Neural progenitor cell (in vitro differentiated cells): ENCODE data around the gene NCOR2. TPM values are rescaled to one million over a fixed set of nuclear protein-coding genes. Genes with fewer than 3 reads are reported as not detected.

Experiments
- DNase-seq: peaks from one replicate; pipeline ENCODE4 v3.0.0-alpha.2; 2016; ENCODE audit warnings: low spot score
- H2AFZ ChIP-seq: fragments of 200-600 bp; sonication (generic); replicated peaks from 2 replicates; pipeline ENCODE4 v1.6.1; 2016; ENCODE audit warnings: antibody characterized with exemption
- H3F3A ChIP-seq: fragments of 200-600 bp; sonication (generic); 2 replicates; pipeline ENCODE4 v1.6.1; 2016; ENCODE audit warnings: antibody characterized with exemption, low read depth
- H3K27ac ChIP-seq: fragments of 200-600 bp; sonication (generic); 2 replicates; pipeline ENCODE4 v1.5.1; 2016; ENCODE audit warnings: mild to moderate bottlenecking
- H3K27me3 ChIP-seq: fragments of 200-600 bp; sonication (generic); 2 replicates; pipeline ENCODE4 v1.6.1; 2016; ENCODE audit warnings: mild to moderate bottlenecking, moderate library complexity
- H3K36me3 ChIP-seq: fragments of 200-600 bp; sonication (generic); 2 replicates; pipeline ENCODE4 v1.5.1; 2016
- H3K4me1 ChIP-seq: fragments of 200-600 bp; sonication (generic); 2 replicates; pipeline ENCODE4 v1.6.1; 2016; ENCODE audit warnings: mixed run types
- H3K4me2 ChIP-seq: fragments of 200-600 bp; sonication (generic); 2 replicates; pipeline ENCODE4 v1.6.1; 2016
- H3K4me3 ChIP-seq: fragments of 200-600 bp; sonication (generic); 2 replicates; pipeline ENCODE4 v1.5.1; 2016
- H3K79me2 ChIP-seq: fragments of 200-600 bp; sonication (generic); 2 replicates; pipeline ENCODE4 v1.6.1; 2016; ENCODE audit warnings: low read depth
- H3K9ac ChIP-seq: fragments of 200-600 bp; sonication (generic); 2 replicates; pipeline ENCODE4 v1.6.1; 2016
- H3K9me3 ChIP-seq: fragments of 200-600 bp; sonication (generic); 2 replicates; pipeline ENCODE4 v1.5.1; 2016; ENCODE audit warnings: low read depth
- H4K20me1 ChIP-seq: fragments of 200-600 bp; sonication (generic); 2 replicates; pipeline ENCODE4 v1.6.1; 2016; ENCODE audit warnings: low read depth
- H3K27ac Mint-ChIP-seq: 3 replicates; pipeline ENCODE4 v1.8.0; 2021; ENCODE audit warnings: mixed read lengths
- H3K27me3 Mint-ChIP-seq: 2 replicates; pipeline ENCODE4 v1.8.0; 2022; ENCODE audit warnings: low read depth, mild to moderate bottlenecking, inconsistent platforms, moderate library complexity, mixed read lengths; ENCODE audit not compliant: insufficient read depth
- H3K36me3 Mint-ChIP-seq: 3 replicates; pipeline ENCODE4 v1.8.0; 2021; ENCODE audit warnings: mixed read lengths
- H3K4me1 Mint-ChIP-seq: 3 replicates; pipeline ENCODE4 v1.8.0; 2021; ENCODE audit warnings: mixed read lengths
- H3K4me3 Mint-ChIP-seq: 3 replicates; pipeline ENCODE4 v1.8.0; 2021; ENCODE audit warnings: mild to moderate bottlenecking, moderate library complexity, mixed read lengths
- H3K9me3 Mint-ChIP-seq: 3 replicates; pipeline ENCODE4 v1.8.0; 2020; ENCODE audit warnings: mixed read lengths
- CTCF ChIP-seq: fragments of 200-600 bp; sonication (generic); IDR thresholded peaks from 2 replicates; pipeline ENCODE4 v1.5.1; 2017; ENCODE audit warnings: antibody characterized with exemption, mild to moderate bottlenecking
- EZH2 ChIP-seq: fragments of 200-600 bp; sonication (generic); IDR thresholded peaks from 2 replicates; pipeline ENCODE4 v1.6.1; 2017; ENCODE audit warnings: antibody characterized with exemption, mild to moderate bottlenecking, moderate library complexity
- EZH2phosphoT487 ChIP-seq: fragments of 200-600 bp; sonication (generic); IDR thresholded peaks from 2 replicates; pipeline ENCODE4 v1.6.1; 2017; ENCODE audit warnings: antibody characterized with exemption
- total RNA-seq: library from RNA; depleted of rRNA; stranded (reverse); fragments of >200 nt; gene quantifications from 2 replicates; pipeline ENCODE4 v1.2.3, GENCODE V29; 2015; ENCODE audit warnings: low replicate concordance

The NCOR2 gene
- total RNA-seq, 1 donor from 2014 or later: 14.3 TPM

- TF ChIP-seq EZH2 (no peak), CTCF (no peak), EZH2phosphoT487 (no peak)
- Histone ChIP-seq H3K36me3 (no peaks in the 10 kb centered on the region), H3K9ac (no peak overlapping the region), H3K4me2 (peak overlapping the region; percentile 98), H3K4me3 (peak overlapping the region; percentile 79), H3F3A (peaks cover 59% of the 10 kb centered on the region), H3K4me1 (peaks cover 38% of the 10 kb centered on the region), H3K27ac (no peak overlapping the region), H4K20me1 (peaks cover 61% of the 10 kb centered on the region), H3K9me3 (no peaks in the 10 kb centered on the region), H2AFZ (no peak overlapping the region), H3K79me2 (peaks cover 65% of the 10 kb centered on the region), H3K27me3 (no peaks in the 10 kb centered on the region)
- H3K36me3 Mint-ChIP-seq: no peaks in the 10 kb centered on the region
- no peak overlapping the region for H3K27ac Mint-ChIP-seq
- no peak for DNase-seq
- peaks cover 53% of the 10 kb centered on the region for H3K4me1 Mint-ChIP-seq
- H3K27me3 Mint-ChIP-seq: no peaks in the 10 kb centered on the region
- H3K9me3 Mint-ChIP-seq: no peaks in the 10 kb centered on the region
- peak overlapping the region; percentile 93 for H3K4me3 Mint-ChIP-seq
Observed at GRCh38 chr12:124565656-124566160, 1.7 kb downstream of the NCOR2 start.

DNA sequence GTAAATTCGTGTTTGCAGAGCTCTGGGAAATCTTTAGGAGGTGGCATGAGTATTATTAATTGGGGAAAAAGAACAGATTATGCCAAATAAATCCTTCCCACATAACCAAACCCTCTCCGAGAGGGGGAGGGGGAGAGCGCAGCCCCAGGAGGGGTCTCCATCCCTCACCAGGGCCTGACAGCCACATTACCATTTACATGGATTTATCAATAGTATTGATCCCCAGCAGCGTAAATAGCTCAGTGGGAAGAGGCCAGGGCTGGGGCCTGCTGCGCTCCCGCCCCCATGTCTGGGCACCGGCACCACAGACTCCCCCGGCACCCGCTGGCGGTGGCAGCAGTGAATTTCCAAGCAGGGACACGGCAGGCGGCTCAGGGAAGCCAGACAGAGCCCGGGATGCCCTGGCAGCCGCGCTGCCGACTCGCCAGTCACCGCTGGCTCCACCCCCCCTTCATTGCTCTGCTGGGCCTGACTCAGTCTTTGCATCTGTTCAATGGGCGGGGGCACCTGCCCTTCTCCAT is 2.4 kb downstream of the NCOR2 start:
- Mint-ChIP-seq H3K4me3 (peak overlapping the region; percentile 93), H3K27ac (no peak overlapping the region), H3K36me3 (no peaks in the 10 kb centered on the region), H3K4me1 (peaks cover 56% of the 10 kb centered on the region), H3K27me3 (no peaks in the 10 kb centered on the region), H3K9me3 (no peaks in the 10 kb centered on the region)
- Histone ChIP-seq H3K36me3 (no peaks in the 10 kb centered on the region), H3K4me3 (peak overlapping the region; percentile 79), H4K20me1 (peaks cover 68% of the 10 kb centered on the region), H3F3A (peaks cover 53% of the 10 kb centered on the region), H3K27ac (no peak overlapping the region), H3K4me1 (peaks cover 38% of the 10 kb centered on the region), H3K4me2 (peak overlapping the region; percentile 98), H3K27me3 (no peaks in the 10 kb centered on the region), H3K9ac (no peak overlapping the region), H3K9me3 (no peaks in the 10 kb centered on the region), H3K79me2 (peaks cover 72% of the 10 kb centered on the region), H2AFZ (no peak overlapping the region)
- TF ChIP-seq EZH2 (no peak), CTCF (no peak), EZH2phosphoT487 (no peak)
- peak; percentile 53 for DNase-seq

DNA sequence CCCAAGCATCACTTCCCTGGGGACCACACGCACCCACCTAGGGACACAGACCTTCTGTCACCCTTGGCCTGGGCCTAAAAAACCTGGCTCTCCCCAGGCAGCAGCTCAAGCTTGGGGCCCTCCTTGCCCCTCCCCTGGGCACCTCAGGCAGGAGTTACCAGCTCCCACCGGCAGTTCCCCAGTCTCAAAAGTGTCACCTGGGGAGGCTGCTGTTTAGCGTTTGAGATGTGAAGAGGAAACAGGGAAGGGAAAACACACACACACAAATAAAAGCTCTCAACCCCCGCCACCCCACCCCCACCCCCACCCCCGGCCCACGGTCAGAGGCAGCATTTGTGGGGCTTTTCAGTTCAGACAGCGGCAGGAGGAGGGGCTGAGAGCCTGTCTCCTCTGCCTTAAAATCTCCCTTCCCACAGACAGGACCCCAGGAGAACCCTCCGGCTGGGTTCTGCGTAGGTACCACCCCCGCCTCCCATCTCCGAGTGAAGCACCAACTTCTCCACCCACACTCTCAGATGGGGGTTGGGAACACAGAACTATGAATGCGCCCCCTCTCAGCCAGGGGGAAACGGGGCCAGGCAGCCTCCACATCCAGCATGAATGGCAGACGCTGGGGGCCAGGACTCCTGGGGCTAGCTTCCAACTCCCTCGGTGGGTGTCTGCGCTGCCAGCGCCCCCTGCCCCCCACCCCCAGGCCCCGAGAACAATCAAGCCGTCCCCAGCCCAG is 3.0 kb downstream of the NCOR2 start:
- no peaks in the 10 kb centered on the region for H3K36me3 ChIP-seq
- H3K27me3 ChIP-seq: no peaks in the 10 kb centered on the region
- peaks cover 75% of the 10 kb centered on the region for H4K20me1 ChIP-seq
- H3K9ac ChIP-seq: no peak overlapping the region
- peaks cover 78% of the 10 kb centered on the region for H3K79me2 ChIP-seq
- Mint-ChIP-seq H3K4me1 (peaks cover 56% of the 10 kb centered on the region), H3K27me3 (no peaks in the 10 kb centered on the region), H3K36me3 (no peaks in the 10 kb centered on the region), H3K9me3 (no peaks in the 10 kb centered on the region), H3K27ac (no peak overlapping the region), H3K4me3 (peak overlapping the region; percentile 93)
- peak overlapping the region; percentile 98 for H3K4me2 ChIP-seq
- no peaks in the 10 kb centered on the region for H3K9me3 ChIP-seq
- H3K4me3 ChIP-seq: peak overlapping the region; percentile 79
- DNase-seq: peak; percentile 47
- H3F3A ChIP-seq: peaks cover 47% of the 10 kb centered on the region
- TF ChIP-seq EZH2phosphoT487 (no peak), CTCF (no peak), EZH2 (no peak)
- H3K4me1 ChIP-seq: peaks cover 36% of the 10 kb centered on the region
- no peak overlapping the region for H3K27ac ChIP-seq
- no peak overlapping the region for H2AFZ ChIP-seq
